CD4-positive, alpha-beta T cell treated with Interleukin-15 for 4 hours (primary cell): ENCODE measurements around the gene HSD17B1.
"Not testable (repeated sequence)": the region's sequence is repeated elsewhere in the genome, so short reads cannot be mapped to it uniquely, and the experiment has no call there.

ENCODE experiments used
- DNase-seq: peaks from one replicate; pipeline ENCODE4 v3.0.0-alpha.2; 2020; ENCODE audit warnings: low spot score

HSD17B1 gene

GRCh38 chr17:42547698-42548069 lies 5.0 kb upstream of the HSD17B1 start:
- no peak for DNase-seq

GRCh38 chr17:42548070-42548837 lies 4.5 kb upstream of the HSD17B1 start:
- DNase-seq, result peak; percentile 76

DNA sequence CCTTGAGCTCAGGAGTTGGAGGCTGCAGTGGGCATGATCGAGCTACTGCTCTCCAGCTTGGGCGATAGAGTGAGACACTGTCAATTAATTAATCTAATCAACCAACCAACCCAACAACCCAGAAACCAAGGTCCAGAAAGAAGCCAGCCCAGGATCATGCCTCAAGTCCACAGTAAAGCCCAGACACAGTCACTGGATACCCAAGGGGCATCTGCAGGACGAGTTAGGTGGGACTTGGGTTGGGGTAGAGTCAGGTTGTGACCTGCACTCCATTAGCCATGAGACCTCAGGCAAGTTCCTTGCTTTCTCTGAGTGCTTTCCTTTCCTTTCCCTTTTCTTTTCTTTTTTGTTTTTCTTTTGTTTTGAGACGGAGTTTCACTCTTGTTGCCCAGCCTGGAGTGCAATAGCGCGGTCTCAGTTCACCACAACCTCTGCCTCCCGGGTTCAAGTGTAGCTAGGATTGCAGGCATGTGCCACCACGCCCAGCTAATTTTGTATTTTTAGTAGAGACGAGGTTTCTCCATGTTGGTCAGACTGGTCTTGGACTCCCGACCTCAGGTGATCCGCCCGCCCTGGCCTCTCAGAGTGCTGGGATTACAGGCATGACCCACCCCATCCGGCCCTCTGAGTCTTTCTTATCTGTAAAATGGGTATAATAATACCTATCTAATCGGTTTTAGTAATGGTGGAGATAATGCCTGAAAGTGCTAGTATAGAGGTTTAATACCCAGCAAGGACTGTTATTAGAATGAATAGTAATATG lies 3.5 kb upstream of the HSD17B1 start:
- no peak for DNase-seq

DNA sequence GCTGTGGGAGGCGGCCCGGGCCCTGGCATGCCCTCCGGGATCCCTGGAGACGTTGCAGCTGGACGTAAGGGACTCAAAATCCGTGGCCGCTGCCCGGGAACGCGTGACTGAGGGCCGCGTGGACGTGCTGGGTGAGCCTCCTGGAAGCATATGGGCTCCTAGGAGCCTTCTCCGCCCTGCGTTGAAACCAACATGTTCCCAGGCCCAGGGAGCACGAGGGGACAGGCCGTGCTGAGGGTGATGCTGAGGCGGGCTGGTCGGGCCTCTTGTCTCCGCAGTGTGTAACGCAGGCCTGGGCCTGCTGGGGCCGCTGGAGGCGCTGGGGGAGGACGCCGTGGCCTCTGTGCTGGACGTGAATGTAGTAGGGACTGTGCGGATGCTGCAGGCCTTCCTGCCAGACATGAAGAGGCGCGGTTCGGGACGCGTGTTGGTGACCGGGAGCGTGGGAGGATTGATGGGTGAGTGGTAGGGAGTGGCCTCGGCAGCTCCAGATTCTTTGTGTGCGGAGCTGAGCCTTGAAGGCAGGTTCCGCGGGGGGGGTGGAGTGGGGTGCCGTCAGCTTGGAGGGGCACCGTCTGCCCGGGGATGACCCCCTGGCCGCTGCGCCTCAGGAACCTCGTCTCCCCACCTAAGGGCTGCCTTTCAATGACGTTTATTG lies 567 bp downstream of the HSD17B1 start:
- no peak for DNase-seq

DNA sequence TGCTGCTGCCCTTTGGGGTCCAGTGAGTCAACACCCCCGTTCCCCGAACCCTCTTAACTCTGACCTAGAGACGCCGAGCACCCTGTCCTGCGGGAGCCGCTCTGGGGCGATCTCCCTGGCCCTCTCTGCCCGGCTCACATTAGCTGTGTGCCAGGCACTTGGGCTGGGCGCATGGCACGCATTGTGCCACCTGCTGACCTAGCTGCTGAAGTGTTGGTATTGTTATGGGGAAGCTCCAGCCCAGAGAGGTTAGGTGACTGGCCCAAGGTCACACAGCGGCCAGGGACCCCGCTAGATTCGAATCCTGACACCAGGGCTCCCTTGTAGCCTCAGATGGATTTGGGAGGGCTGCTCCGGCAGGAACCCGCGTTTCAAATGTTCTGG lies 1.1 kb downstream of the HSD17B1 start:
- DNase-seq, result no peak

DNA sequence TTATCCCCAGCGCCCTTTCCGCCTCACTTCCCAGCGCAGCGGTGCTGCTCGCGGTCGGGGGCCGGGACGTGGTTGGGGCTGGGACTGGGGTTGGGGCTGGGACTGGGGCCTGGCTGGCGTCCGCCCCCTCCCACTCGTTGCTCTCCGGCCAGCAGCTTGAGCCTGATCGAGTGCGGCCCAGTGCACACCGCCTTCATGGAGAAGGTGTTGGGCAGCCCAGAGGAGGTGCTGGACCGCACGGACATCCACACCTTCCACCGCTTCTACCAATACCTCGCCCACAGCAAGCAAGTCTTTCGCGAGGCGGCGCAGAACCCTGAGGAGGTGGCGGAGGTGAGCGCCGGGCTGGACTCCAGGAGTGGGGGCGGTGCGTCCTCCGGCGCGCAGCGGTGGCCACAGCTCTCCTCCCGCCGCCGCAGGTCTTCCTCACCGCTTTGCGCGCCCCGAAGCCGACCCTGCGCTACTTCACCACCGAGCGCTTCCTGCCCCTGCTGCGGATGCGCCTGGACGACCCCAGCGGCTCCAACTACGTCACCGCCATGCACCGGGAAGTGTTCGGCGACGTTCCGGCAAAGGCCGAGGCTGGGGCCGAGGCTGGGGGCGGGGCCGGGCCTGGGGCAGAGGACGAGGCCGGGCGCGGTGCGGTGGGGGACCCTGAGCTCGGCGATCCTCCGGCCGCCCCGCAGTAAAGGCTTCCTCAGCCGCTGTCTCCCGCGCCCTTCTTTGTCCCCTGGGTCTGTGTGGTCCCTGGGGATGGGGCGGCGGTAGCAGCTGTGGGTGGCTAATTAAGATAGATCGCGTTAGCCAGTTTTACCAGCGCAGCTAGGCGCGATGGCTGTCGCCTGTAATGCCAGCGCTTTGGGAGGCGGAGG lies 1.8 kb downstream of the HSD17B1 start:
- DNase-seq, result peak; percentile 75

- DNase-seq, result no peak
These were observed 2.4 kb downstream of the HSD17B1 start for GRCh38 chr17:42555122-42555622.

DNA sequence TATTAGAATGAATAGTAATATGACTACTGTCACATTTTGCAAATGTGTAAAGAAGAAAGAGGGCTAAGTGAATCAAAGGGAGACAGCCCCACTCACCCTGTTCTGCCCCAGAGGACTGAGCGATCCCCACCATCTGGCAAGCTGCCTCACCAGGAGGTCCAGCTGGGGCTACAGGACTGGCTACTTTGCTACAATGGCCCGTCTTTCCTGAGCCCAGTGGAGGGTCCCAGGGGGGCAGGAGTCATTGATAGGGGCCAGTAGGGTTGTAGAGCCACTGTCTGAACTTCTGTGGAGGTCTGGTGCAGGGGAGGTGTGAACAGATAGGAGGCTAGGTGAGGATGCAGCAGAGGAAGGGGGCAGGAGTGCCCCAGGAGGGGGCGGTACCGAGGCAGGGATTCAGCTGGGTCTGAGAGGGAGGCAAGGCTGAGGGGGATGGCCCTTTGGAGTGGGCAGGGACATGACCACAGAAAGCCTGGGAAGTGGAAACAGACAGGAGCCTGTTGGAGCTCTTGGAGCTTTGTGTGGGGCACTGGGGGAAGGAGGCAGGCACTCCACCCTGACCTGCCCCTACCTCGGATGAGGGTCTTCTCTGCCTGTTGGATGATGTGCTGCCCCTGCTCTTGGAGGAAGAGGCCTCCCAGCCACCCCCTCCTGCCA lies 3.4 kb downstream of the HSD17B1 start:
- not testable (repeated sequence) for DNase-seq

DNA sequence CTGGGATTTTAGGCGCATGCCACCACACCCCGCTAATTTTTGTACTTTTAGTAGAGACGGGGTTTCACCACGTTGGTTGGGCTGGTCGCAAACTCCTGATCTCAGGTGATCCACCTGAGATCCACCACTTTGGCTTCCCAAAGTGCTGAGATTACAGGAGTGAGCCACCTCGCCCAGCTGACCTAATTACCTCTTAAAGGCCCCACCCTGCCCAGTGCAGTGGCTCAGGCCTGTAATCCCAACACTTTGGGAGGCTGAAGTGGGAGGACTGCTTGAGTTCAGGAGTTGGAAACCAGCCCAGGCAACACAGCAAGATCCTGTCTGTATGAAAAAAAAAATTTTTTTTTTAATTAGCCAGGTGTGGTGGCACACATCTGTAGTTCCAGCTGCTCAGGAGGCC lies 6.4 kb downstream of the HSD17B1 start:
- DNase-seq, result no peak

DNA sequence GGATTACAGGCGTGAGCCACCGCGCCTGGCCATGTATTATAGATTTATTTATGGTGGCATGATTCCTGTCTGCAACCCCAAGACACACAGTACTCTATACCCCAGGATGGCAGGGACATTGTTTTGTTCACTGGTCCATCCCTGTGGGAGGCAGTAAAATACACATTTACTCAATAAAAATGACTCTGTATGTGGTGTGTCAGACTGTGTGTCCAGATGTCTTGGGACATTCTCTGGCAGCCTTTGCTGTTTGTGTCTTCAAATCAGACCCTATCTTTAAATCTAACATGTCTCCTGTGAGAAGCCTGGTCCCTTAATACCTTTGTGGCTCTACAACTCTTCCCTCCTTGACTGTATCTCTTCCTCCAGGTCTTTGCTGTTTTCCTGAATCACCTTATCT lies 7.5 kb downstream of the HSD17B1 start:
- DNase-seq, result no peak

- peak; percentile 95 for DNase-seq
These were observed 9.2 kb downstream of the HSD17B1 start, which contains the start of gene COASY for GRCh38 chr17:42561897-42562387. COASY (plus strand) TSS chr17:42562148; CDS start chr17:42562623, 475 bp downstream.

DNA sequence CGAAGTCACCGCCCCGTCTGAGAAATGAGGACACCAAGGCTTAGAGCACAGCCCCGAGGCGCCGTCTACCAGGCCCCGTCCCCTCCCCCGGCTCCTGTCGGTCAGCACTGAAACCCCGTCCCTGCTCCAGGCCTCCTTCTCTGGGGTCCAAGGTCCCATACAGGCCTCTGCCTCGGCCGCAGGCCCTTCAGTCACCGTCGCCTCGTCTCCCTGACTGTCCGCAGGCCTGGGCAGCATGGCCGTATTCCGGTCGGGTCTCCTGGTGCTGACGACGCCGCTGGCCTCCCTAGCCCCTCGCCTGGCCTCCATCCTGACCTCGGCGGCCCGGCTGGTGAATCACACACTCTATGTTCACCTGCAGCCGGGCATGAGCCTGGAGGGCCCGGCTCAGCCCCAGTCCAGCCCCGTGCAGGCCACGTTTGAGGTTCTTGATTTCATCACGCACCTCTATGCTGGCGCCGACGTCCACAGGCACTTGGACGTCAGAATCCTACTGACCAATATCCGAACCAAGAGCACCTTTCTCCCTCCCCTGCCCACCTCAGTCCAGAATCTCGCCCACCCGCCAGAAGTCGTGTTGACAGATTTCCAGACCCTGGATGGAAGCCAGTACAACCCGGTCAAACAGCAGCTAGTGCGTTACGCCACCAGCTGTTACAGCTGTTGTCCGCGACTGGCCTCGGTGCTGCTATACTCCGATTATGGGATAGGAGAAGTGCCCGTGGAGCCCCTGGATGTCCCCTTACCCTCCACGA lies 9.8 kb downstream of the HSD17B1 start:
- DNase-seq, result no peak

DNA sequence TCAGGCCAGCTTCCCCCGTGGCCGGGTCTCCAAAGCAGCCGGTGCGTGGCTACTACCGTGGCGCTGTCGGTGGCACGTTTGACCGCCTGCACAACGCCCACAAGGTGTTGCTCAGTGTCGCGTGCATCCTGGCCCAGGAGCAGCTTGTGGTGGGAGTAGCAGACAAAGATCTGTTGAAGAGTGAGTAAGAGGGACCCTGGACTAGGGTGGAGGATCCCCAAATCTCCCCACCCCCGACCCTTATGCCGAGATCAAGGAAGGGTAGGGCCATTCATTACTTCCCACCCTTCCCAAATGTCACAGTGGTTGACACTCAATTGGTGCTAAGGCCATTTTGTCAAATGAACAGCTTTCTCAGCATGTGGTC lies 10.4 kb downstream of the HSD17B1 start:
- DNase-seq, result no peak

GRCh38 chr17:42563543-42563942 lies 10.8 kb downstream of the HSD17B1 start:
- no peak for DNase-seq

- no peak for DNase-seq
These were observed 11.2 kb downstream of the HSD17B1 start for GRCh38 chr17:42563950-42564349.

DNA sequence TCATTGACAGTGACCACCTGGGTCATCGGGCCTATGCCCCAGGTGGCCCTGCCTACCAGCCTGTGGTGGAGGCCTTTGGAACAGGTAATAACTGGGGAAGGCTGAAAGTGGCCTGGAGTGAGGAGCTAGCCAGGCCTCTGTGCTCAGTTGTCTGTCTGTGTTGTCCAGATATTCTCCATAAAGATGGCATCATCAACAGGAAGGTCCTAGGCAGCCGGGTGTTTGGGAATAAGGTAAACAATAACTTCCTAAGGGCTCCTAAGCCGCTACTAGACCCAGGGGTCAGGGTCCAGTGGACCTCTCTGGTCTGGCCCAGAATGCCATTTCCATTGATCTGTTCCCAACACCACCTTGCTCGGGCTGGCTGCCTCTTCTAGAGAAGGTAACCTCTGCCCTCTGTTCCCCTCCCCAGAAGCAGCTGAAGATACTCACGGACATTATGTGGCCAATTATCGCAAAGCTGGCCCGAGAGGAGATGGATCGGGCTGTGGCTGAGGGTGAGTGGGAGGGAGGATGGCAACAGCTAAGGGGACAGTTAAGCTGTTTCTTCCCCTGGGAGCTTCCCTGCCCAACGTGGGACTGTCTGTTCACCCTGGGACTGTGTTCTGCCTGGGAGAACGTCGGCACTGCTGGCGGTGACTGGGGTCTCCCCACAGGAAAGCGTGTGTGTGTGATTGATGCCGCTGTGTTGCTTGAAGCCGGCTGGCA lies 12.2 kb downstream of the HSD17B1 start:
- no peak for DNase-seq

DNA sequence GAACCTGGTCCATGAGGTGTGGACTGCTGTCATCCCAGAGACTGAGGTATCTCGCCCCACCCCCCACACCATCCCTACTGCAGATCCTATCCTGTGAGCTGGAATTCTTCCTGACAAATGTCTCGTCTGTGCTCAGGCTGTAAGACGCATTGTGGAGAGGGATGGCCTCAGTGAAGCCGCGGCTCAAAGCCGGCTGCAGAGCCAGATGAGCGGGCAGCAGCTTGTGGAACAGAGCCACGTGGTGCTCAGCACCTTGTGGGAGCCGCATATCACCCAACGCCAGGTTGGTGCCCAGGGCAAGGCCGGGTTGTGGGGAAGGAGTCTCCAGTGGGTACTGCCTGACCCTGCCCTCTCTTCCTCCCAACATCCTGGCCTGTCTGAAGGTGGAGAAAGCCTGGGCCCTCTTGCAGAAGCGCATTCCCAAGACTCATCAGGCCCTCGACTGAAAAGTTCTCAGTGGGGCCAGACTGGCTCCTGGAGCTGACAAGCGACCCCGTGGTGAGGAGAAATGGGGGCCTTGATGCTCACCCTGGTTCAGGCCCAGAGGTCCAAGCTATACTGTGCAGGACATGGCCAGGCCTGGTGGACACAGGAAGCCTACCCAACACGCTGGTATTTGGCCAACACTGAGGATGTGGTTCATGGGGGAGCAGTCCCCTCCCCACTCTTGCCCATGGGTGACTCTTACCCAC lies 12.9 kb downstream of the HSD17B1 start:
- no peak for DNase-seq

DNA sequence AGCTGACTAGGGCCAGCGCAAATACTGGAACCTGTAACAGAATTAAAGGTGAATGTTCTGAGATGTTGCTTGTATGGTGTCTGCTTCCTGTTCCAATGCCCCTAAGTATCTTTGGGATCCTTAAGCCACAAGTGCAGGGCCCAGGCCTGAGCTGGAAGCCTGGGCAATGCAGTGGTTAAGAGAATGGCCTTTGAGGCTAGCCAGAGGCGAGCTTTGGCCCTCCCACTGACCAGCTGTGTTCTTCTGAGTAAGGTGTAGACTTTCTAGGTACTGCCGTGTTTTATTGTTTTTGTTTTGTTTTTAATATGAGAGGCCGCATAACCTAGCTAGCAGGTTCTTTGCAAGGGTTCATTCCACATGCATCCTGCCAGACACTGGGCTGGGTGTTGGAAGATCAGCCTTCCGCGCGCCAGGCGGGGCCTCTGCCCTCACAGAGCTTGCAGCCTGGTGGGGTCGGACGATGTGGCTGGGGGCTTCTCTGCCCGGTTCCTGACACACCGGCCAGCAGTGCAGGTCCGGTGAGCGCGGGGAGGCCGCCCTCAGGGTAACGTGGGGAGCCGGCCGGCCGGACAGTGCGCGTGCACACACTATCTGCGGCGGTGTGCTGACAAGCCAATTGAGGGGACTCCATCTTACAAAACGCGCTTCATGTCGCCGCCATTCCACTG lies 13.6 kb downstream of the HSD17B1 start:
- no peak for DNase-seq
